ENCODE data around the gene PRR11.

DNA sequence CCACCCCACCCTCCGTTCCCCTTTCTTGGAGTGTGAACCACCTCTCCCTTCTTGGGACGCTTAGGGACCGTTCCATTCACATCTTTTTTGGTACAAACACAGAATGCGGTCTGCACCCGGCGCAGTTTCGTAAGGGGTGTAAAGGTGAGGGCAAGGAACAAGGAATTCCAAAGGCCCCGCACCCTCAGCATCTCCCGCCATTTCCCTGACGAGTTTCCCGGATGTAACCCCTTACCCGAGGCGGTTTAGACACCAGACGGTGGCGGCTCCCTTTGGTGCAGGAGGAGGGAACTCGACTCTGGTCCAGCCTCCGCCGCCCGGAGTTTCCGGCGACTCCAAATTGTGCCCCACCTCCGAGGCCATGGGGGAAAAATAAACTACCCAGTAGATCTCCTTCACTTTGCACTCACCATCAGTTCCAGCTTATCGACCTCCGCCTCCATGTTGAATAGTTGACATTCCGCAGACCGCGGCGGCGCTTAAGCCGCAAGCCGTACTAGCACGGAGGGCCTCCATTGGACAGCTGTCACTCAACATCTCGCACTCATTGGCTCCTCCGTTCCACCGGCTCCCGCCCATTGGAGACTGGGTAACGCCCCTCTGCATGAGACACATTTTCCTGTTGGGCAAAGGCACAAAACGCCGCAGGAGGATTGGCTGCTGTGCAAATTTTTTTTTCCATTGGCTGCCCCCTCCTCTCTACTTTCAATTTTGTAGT is 666 bp upstream of the PRR11 start, which contains the start of gene SKA2:
- TF ChIP-seq, protein P1, sequence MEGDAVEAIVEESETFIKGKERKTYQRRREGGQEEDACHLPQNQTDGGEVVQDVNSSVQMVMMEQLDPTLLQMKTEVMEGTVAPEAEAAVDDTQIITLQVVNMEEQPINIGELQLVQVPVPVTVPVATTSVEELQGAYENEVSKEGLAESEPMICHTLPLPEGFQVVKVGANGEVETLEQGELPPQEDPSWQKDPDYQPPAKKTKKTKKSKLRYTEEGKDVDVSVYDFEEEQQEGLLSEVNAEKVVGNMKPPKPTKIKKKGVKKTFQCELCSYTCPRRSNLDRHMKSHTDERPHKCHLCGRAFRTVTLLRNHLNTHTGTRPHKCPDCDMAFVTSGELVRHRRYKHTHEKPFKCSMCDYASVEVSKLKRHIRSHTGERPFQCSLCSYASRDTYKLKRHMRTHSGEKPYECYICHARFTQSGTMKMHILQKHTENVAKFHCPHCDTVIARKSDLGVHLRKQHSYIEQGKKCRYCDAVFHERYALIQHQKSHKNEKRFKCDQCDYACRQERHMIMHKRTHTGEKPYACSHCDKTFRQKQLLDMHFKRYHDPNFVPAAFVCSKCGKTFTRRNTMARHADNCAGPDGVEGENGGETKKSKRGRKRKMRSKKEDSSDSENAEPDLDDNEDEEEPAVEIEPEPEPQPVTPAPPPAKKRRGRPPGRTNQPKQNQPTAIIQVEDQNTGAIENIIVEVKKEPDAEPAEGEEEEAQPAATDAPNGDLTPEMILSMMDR (conservative IDR thresholded peaks at IDR 0.05; ENCODE audit: low read length), result no peak
- TF ChIP-seq EZH2phosphoT487 (IDR thresholded peaks at IDR 0.05; ENCODE audit: borderline replicate concordance), result no peak

Measured in Loucy (cell line).